Lower leg skin (tissue), 3 donors: ENCODE data around the gene TUFT1.

ENCODE experiments used
- CTCF ChIP-seq, 3 donors: fragments of 450-650 bp; IDR thresholded peaks; one replicate each; pipeline ENCODE4 v1.5.1; 2016; ENCODE audit warnings: antibody characterized with exemption in 3 of 3, mild to moderate bottlenecking in 3 of 3, moderate library complexity in 2 of 3
- POLR2A ChIP-seq, 2 donors: fragments of 450-650 bp; IDR thresholded peaks; one replicate each; pipeline ENCODE4 v1.6.1; 2016 to 2017; ENCODE audit warnings: antibody characterized with exemption in 2 of 2, mild to moderate bottlenecking in 1 of 2, moderate library complexity in 1 of 2

GRCh38 chr1:151513626-151514121 is 26.4 kb upstream of the TUFT1 start:
- TF ChIP-seq CTCF (IDR thresholded peaks at IDR 0.05) (no peak), POLR2A (IDR thresholded peaks at IDR 0.05) (no peak)
